ENCODE data around the gene AHCYL1. TPM values are rescaled to one million over a fixed set of nuclear protein-coding genes. Genes with fewer than 3 reads are reported as not detected.

Gene AHCYL1
- total RNA-seq, 1 experiment from 2014 or later, result 37.6 TPM

DNA sequence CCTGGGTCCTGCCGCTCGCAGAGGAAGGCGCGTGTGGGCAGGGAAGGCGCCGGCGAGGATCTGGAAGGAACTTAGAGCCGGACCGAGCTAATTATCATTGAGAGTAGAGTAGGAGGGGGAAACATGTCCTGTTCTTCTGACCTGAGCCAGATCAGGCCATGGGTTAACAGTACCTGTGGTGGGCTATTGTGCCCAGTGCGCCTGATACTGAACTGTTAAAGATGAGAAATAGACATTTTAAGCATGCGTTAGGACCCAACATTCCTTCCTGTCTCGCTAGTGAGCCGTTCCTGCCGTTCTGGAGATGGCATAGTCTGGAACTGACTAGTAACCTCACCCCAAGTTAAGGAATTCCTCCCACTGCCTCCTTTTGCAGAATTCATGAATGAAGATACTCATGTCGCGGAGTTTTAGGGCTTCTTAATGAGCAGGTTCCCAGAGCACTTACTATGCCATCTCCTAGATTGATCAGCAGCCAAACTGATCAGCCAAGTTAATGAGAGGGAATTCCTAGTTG lies 50.7 kb downstream of the AHCYL1 start:
- peak; percentile 21 for DNase-seq (ENCODE audit: low spot score)

DNA sequence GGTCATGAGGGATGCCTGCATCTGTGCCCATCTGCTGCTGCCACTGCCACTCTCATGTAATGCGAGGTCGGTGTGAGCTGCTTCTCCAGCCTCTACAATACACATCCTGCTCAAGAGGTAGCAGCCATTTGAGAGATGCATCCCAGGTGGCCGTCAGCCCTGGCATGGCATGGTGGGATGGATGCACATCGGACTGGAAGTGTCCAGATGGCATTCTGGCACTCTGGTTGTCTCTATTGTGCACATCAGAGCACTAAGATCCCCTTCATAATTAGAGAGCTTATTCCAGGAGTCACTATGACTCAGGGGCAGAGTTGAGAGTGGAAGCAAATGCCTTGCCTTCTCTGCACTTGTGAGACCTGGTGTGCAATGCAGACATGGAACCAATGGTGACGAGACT lies 53.7 kb downstream of the AHCYL1 start:
- no peak for DNase-seq (ENCODE audit: low spot score)

DNA sequence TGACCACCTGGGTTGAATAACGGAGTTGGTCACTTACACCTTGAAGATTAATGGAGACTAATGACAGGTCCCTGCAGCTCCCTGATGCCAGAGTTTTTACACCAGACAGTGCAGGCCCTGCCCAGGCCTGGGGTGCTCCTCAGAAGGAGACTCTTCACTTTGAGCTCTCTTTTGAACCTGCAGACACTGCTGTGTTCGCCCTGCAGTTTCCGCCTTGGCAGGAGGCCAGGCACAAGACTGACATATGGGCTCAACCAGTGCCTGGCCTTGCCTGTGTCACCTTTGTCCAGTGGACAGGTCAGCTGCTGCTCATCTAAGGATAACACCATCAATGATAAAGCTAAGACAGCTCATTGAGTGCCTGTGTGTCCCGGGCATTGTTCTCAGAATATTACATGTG lies 55.1 kb downstream of the AHCYL1 start:
- no peak for DNase-seq (ENCODE audit: low spot score)

DNA sequence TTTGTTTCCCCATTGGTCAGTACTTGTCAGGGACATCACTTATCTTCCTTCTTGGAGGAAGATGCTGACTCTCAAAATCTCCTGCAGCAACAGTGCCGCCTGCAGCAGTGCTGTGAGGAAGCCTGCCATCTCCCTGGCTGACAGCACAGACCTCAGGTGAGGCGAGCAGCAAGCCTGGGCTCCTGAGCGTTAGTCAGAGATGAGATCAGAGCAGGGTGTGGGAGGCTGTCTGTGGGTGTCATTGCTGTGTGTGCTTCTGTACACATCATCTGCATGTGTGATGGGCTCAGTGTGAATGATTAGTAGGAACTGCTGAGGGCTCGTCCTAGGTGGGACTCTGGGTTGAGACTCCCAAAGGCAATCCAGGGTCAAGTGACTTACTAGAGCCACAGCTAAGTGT lies 56.0 kb downstream of the AHCYL1 start:
- DNase-seq (ENCODE audit: low spot score), result no peak

DNA sequence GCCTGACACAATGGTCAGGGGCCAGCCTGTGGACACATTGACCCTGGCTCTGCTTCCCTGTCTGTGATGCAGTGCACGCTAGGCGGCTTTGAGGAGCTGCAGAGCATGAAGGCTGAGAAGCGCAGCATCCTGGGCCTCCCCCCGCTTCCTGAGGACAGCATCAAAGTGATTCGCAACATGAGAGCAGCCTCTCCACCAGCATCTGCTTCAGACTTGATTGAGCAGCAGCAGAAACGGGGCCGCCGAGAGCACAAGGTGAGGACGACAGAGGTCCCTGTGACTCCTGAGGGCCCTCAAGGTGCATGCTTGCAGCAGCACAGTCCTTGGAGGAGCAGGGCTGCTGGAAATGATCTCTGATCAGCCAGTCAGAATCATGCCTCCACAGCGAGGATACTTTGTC lies 58.5 kb downstream of the AHCYL1 start:
- no peak for DNase-seq (ENCODE audit: low spot score)

DNA sequence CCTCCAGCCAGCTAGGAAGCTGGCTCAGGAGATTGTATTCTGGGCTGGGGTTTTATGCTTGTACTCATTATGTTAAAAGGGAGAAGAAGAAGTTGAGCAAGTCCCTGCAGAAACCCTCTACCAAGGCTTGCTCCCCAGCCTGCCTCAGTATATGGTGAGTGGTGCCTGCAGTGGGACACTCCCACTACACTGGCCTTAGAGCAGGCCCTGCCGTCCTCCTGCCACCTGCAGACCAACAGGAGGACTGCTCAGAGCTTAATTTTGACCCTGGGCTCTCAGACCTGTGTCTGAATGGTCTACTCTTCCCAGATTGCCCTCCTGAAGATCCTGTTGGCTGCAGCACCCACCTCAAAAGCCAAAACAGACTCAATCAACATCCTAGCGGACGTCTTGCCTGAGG lies 62.9 kb downstream of the AHCYL1 start:
- no peak for DNase-seq (ENCODE audit: low spot score)

DNA sequence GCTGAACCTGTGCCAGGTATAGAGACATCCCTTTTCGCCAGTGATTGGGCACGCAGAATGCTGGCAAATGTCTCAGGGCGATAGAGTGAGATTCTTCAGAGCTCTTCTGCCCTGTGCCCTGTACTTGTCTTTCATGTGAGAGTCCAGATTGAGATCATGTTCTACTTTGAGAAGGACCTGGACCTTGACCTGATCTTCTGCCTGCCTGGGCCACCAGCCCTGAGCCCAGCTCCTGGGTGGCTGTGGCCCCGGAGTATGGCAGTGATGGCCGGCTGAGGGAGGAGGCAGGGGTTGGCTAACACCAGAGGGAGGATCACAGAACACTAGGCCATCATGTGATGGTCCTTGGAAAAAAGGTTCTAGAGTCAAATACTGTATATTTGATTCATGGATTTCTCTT lies 63.7 kb downstream of the AHCYL1 start:
- no peak for DNase-seq (ENCODE audit: low spot score)

DNA sequence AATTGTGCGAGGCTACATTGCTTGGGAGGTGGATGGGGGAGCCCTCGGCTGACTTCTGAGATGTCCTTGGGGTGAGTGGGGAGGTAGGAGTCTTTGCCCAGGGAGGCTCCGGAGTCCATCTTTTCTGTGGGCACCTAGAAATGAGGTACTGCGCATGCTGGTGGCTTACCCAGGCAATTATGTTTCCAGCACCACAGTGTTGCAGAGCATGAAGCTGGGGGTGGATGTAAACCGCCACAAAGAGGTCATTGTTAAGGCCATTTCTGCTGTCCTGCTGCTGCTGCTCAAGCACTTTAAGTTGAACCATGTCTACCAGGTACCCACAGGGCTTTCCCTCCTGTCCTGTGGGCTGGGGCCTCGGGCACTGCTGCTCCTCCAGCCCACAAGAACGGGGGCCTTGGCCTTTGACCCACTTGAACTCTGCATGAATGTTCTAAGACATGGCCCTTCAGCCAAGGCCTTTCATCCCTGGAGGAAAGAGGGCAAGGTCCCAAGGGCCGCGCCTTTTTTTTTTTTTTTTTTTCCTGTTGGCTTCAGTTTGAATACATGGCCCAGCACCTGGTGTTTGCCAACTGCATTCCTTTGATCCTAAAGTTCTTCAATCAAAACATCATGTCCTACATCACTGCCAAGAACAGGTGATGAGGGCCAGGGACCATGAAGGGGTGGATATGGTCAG lies 64.5 kb downstream of the AHCYL1 start:
- DNase-seq (ENCODE audit: low spot score), result no peak

DNA sequence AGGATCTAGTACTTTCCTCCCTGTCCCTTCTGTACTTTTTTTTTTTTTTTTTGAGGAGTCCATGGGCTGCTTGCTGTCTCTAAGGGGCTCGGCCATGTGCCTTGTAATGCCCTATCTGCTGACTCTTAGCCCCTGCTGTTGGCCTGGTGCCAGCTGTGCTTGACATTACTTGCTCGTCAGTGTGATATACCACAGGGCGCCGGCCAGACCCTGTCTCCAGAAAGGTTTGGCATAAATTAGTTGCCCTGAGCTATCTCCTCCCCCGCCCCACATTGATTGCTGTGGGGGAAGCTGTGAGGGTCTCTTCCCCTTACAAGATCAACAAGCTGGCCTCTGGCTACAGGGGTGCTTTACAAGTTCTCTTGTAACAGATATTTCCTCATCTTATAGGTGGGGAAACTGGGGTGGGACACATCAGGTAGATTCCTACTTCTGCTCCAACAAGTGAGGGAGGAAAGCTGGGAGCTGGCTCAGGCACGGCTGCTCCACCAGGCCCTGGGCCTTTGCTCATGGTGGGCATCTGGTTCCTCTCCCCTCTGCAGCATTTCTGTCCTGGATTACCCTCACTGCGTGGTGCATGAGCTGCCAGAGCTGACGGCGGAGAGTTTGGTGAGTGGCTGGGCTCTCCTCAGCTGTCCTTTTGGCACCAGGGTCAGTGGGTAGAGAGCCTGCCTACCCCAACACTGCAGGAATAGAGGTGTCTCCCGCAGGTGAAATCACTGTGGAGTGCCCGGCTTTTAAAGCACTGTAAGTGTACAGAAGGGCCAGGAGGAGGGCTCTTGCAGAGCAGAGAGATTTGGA lies 65.4 kb downstream of the AHCYL1 start:
- no peak for DNase-seq (ENCODE audit: low spot score)

DNA sequence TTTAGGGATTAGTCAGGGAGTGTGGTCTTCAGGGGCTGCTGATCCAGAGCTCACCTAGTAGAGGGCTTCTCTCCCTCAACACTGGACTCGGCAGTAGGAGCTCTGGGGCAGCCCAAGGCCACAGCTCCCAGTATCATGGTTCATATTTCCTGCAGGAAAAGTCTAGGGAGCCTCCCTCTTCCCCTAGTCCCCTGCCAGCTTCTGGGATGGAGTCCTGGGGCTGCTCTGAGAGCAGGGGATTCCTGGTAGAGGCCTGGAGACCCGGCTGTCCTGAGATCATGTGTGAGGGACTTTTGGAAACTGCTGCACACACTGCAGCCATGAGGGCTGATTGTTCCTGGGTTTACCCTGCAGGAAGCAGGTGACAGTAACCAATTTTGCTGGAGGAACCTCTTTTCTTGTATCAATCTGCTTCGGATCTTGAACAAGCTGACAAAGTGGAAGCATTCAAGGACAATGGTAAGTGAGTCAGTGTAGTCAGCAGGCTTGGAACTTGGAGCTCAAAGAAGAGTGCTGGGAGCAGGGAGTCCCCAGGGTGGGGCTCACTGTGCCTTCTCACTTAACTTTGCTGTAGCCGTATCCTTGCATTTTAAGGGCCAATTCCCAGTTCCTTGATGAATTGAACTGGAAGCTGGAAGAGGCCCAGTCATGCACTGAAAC lies 66.2 kb downstream of the AHCYL1 start:
- DNase-seq (ENCODE audit: low spot score), result no peak

DNA sequence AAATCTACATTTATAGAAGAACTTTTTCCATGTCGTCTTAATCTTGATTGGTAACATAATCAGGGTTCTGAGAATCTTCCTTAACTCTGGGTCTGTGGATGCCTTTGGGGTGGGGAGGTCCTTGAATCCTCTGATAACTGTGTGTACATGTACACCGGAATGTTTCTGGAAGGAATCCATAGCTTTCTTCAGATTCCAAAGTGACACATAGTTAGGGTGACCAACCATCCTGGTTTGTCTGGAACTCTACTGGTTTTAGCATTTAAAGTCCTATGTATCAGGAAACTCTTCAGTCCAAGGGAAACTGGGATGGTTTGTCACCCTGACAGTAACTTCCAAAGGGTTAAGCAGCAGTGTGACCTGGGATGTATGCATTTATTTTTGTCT lies 66.7 kb downstream of the AHCYL1 start:
- DNase-seq (ENCODE audit: low spot score), result no peak

DNA sequence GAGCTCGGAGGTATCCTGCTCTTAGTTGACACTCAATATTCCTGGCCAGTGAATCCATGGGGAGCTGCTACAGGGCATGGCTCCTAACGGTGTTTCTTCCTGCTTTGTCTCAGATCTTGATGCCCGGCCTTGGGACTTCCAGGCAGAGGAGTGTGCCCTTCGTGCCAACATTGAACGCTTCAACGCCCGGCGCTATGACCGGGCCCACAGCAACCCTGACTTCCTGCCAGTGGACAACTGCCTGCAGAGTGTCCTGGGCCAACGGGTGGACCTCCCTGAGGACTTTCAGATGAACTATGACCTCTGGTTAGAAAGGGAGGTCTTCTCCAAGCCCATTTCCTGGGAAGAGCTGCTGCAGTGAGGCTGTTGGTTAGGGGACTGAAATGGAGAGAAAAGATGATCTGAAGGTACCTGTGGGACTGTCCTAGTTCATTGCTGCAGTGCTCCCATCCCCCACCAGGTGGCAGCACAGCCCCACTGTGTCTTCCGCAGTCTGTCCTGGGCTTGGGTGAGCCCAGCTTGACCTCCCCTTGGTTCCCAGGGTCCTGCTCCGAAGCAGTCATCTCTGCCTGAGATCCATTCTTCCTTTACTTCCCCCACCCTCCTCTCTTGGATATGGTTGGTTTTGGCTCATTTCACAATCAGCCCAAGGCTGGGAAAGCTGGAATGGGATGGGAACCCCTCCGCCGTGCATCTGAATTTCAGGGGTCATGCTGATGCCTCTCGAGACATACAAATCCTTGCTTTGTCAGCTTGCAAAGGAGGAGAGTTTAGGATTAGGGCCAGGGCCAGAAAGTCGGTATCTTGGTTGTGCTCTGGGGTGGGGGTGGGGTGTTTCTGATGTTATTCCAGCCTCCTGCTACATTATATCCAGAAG lies 69.2 kb downstream of the AHCYL1 start:
- DNase-seq (ENCODE audit: low spot score), result peak; percentile 27

DNA sequence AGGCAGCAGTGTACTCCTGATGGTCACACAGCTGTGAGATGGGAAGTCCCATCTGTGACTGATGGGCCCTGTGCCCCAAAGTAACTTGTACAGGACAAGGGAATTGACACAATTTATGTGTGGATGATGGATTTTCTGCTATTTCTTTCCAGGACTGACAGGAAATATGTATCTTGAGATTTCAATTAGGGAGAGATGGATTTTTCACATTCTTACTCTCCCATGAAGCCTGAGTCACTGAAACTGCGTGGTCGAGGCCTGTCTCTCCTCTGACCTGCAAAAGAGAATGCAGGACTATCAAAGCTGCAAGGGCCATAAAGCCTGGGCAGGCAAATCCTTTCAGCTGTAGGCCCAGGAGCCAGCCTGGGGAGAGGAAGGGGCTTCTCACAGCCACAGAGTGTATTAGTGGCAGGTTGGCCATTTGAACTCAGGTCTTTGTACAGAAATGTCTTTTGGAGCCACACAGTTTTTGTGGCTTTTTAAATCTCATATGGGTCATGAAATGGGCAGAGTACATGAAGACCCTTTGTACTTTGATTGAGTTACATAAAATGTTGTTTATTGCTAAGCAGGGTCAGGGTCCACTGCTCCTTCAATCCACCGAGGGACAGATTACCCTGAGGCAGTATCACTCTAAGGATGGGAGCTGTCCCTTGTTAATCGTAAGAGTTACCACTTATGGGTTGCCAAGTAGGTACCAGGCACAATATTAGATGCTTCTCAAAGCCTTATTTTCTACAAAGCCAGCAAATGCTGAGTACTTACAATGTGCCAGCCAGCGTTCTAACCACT lies 71.1 kb downstream of the AHCYL1 start:
- no peak for DNase-seq (ENCODE audit: low spot score)

DNA sequence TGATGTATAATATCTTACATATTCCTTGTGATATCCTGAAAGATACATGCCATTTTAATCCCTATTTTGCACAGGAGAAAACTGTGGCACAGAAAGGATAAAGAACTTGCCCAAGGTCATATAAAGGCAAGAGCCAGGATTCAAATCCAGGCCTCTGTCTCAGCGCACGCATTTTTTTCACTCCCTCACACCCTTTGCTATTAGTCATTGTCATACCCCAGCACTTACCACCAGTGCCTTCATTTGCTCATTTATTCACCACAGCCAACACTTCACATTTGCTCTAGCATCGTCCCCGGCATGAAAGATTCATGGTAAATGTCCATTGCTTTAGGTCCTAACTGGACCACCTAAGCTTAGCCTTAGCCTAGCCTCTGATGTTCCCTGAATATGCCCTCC lies 71.7 kb downstream of the AHCYL1 start:
- DNase-seq (ENCODE audit: low spot score), result no peak

DNA sequence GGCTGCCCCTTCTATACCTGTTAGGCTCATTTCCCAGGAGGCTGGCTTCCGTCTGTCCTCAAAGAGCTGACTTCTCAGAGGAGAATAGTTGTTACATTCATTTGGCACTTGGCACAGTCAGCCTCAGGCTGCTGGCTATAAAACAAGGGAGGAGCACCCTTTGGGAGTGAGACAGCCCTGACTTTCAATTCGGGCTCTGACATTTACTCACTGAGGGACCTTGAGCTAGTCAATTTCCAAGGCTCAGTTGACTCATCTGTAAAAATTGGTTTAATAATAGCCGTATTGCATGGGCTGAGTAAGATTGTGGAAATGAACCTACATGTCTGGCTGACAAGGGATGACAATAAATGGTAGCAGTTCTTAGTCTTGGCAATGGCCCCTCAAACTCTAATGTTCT lies 72.2 kb downstream of the AHCYL1 start:
- peak; percentile 14 for DNase-seq (ENCODE audit: low spot score)

DNA sequence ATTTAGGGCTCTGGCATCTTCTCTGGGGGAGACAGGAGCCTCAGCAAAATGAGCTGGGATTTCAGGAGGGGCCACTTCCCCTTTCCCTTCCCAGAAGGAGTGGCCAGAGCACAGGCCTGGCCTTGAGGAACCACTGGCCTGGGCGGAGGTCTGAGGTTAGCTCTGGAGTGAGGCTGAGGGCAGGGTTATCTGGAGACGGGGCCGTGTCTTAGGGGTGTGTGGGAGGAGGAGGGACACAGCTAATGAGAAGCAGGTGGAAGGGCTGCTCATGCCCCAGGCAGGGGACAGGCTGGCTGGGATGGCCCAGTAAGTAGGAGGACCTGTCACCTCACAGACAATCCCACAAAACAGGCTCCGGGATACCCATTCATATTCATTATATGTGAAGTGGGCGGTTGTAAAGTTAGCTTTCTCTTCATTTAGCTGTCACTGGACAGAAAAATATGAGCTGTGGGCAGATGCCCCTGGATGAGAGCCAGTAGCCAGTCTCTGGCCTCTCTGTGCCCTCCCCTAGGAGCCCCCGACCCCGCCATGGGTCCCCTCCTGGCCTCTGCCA lies 73.5 kb downstream of the AHCYL1 start:
- no peak for DNase-seq (ENCODE audit: low spot score)

DNA sequence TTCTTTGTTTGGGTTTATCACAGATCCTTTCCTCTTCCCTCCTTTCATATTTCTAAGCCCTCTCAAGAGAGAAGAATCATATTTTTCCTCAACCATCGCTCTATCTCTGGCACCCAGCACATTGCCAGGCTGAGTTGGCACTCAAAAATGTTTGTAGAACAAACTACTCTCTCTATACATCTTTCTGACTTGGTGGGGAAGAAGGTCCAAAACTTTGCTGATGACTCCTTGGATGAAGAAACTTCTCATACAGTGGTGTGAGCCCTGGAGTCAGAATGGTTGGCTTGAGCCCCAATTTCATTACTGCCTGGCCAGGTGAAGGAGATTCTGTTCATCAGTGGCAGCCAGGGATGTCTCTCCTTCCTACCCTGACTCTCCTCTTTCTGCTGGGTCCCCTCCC lies 74.0 kb downstream of the AHCYL1 start:
- DNase-seq (ENCODE audit: low spot score), result no peak

DNA sequence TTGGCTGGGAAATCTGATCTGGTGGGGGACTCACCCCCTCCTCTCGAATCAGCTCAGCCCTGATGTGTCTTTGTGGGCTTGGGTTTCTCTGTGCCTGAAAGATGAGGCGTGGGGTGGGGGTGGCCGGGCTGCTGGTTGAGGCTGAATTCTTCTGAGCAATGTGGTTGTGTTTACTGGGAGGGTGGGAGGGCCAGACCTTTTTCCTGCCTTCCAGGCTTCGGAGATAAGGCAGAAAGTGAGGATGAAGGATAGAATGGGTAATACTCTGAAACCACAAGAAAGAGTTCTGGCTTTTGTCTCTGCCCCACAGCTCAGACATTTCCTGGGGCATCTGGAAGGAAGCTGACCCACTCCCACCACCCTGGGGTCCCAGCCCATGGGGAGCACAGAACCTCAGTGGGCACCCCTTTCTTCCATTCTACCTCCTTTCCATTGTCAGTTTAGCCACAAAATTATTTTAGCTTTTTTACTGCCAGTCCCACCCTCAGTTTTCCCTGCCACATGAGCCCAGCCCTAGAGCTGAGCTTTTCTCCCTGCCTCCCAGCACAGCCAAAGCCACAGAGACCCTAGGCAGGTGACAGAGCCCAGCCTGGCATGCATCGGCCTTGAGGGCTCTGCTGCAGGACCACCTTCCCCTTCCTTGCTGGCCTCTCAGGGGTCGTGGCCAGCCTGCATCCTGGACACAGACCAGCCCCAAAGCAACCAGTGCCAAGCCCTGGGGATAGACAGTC lies 74.7 kb downstream of the AHCYL1 start:
- DNase-seq (ENCODE audit: low spot score), result no peak

DNA sequence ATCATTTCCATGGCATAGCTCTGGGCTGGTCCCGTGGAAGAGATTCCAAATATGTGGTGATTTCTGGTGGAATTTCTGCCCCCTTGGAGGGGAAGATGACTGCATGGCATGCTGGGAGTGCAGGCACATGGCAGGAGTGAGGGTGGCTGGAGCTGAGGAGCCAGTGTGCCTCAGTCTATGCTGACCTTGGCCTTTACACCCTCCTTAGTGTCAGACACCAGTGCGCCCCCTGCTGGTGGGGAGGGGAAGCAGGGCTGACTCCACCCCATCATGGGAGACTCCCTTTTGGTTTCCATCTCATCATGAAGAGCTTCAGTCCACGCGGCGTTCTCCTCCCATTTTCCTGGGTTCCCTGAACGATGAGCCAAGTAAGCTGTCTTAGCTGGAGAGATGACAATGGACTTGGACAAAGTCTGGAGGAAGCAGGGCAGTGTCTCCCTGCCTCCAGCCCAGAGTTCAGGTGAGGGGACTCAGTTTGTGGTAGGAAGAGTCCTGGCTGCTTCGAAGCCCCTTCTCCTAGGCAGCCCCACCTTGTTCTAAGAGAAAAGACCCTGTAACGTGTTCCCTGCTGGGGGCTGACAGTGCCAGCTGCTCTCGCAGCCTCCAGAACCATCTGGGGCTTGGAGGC lies 75.6 kb downstream of the AHCYL1 start:
- DNase-seq (ENCODE audit: low spot score), result peak; percentile 16

All from A172 (cell line).